NCI-H128 (cell line): Measurements from ENCODE around the gene PDLIM1.
"Not testable (repeated sequence)": the region's sequence is repeated elsewhere in the genome, so short reads cannot be mapped to it uniquely, and the experiment has no call there.

ENCODE experiments used
- DNase-seq: peaks from one replicate; lab custom pipeline; 2025; ENCODE audit not compliant: unreplicated experiment; lab: John Stamatoyannopoulos, UW

Gene PDLIM1

DNA sequence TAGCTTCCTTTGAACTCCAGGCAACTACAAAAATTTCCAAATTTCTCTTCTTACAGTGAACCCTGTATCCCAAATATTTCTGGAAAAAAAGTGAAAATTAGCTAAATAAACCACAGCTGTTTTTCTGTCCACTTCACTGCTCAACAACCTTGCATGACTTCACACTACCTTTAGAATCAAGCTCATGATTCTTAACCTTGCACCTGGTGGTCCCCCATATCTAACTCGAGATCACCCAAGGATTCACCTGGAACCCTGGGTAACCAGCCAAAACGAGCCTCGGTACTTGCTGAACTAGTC lies 47.5 kb downstream of the PDLIM1 start:
- DNase-seq, result no peak

DNA sequence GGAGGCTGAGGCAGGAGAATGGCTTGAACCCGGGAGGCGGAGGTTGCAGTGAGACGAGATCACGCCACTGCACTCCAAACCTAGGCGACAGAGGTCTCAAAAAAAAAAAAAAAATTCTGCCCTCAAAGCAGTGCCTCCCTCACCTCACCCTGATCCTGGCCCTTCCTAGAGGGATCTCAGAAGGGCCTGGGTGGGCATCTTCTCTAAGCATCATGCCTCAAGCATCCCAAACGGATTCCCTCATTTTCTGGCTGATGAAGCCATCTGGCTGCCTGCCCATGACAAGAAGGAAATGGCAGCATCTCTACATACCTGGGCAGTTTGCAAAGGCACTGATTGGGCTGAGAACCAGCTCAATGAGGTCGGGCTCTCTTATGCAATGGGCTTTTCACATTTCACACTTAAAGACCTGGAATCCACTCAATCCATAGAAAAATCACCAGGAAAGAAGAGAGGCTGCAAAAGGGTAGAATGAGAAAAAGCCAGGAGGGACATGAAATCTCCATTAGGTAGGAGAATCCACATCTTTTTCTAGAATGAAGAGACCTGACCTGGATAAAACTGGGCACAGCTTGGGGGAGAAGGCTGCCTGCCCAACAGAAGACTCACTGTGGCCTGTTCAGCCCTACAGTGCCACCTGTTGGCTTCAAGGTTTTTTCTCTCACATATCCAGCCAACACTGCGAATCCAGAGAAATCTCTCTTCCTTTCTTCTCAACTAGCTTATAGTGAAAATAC lies 48.1 kb downstream of the PDLIM1 start:
- DNase-seq, result no peak

DNA sequence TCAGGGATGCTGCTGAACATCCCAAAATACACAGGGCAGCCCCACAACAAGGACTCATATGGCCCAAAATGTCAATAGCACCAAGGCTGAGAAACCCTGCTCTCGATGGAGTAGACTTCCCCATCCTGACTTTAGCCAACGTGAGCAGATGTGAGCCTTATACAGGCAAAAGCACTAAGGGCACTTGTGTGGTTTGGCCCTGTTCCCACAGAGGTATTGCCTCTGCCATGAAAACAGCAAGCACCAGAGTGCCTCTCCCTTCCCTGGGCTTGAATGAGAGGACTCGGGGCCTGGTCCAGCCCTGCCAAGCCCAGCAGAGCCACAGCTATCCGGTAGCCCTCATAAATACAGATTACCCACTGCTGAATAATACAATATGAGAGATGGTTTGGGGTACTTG lies 49.3 kb downstream of the PDLIM1 start:
- peak; percentile 52 for DNase-seq

DNA sequence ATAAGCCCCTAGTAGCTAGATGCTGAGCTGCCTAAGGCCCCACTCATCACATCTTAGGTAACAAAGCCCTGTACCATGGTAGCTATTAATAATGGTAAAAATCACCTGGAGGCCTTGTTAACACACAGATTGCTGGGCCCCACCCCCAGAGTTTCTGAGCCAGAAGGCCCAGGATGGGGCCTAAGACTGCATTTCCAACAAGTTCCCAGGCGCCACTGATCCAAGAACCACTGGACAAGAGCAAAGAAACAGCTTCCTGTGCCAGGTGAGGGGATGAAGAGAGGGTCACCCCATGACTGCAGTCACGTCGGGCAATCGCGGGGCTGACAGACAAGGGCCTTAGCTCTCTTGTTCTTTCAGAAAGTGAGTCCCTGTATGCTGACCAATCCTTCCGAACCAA lies 50.0 kb downstream of the PDLIM1 start:
- no peak for DNase-seq

DNA sequence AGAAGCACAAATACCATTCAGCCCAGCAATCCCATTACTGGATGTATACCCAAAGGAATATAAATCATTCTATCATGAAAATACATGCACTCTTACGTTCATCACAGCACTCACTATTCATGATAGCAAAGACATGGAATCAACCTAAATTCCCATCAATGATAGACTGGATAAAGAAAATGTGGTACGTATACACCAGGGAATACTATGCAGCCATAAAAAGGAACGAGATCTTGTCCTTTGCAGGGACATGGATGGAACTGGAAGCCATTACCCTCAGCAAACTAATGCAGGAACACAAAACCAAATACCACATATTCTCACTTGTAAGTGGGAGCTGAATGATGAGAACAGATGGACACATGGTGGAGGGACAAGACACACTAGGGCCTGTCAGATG lies 50.7 kb downstream of the PDLIM1 start:
- not testable (repeated sequence) for DNase-seq

DNA sequence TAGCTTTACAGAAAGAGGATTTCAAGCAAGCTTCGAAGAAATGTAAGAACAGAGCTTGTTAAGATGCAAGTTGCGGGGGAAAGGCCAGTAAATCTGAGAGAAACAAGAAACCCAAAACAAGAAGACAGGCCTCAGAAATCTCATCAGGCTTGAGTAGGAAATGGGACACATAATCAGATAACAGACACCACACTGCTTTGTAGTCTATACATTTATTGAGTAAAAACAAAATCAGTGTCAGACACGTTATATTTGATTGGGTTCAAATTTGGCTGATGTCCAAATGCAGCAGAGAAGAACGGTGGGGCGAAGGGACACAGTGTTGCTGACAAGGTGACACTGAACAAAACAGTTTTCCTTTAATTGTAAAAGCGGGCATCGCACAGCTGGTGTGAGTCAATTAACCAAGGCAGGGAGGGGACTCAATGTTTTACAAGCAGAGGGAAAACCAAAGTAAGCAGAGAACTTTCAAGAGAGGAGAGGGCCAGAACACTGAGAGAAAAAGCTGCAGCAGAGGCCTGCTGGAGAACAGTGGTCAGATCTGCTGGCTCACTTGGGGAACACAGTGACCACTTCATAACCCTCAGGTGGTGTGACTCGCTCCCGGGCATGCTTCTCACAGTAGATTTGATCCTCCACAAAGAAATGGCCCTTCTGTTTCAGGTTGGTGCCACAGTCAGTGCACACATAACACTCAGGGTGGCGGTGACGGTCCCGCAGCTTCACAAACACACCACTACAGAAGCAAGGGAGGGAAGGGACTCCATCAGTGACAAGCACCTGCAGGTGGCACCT lies 53.2 kb downstream of the PDLIM1 start:
- no peak for DNase-seq

DNA sequence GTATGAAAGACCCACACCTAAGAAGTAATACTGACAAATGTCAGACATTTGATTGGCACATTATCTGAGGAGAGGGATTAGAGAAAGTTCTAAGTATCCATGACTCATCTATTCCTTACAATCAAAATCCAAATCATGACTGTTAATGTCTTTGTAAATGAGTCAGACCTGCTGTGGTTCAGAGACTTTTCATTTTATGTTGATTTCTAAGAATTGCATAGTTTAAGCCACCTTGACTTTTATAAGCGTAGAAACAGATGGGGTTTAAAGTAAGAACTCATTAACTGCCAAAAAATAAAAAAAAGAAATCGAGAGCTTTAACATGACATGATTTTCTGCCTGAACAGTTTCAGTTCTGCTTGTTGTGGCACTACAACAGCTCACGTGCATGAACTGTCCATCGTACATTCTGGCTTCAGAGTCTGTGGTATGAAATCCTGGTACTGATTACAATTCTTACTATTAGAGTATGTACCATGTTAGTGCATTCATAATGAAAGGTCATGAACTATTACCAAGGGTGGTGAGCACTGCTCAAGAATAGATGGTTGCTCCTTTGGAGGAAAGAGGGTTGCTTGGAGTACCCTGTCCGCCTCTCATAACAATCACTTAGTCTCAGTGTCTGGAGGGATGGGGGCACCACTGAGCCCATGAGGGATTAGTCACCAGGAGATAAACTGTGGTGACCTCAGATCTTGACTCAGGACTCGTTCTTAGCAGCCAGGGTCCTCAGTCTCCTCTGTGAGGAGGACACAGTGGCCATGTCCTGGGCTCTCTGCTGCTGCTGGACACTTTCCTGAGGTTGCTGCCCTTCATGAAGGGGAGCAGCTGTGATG lies 54.5 kb downstream of the PDLIM1 start:
- DNase-seq, result no peak

DNA sequence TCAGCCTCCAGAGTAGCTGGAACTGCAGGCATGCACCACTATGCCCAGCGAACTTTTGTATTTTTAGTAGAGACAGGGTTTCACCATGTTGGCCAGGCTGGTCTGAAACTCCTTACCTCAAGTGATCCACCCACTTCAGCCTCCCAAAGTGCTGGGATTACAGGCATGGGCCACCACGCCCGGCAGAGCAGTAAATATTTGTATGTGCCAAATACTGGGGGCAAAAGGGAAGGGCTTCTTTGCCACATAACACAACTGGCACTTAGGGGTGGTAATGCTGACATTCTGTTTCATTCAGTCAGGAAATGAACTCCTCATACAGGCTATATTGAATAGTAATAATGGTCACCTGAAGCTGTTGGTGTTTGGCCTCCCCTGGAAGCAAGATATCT lies 55.1 kb downstream of the PDLIM1 start:
- no peak for DNase-seq

DNA sequence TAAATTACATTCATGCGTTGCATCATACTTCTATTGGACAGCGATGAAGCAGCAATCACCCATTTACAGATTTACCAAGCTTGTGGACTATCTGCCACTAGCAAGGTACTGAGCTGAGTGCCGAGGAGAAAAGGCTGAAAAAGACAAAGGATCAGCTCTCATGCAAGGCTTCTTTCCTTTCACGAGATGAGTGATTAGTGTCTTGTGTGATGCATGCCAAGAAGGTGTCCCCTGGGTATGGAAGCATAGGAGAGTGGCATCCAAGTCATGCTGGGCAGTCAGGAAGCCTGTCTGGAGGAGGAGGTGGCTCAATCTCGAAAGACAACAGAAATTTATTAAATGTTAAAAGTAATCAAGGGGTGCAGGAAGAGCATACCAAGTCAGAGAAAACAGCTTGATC lies 55.9 kb downstream of the PDLIM1 start:
- no peak for DNase-seq

DNA sequence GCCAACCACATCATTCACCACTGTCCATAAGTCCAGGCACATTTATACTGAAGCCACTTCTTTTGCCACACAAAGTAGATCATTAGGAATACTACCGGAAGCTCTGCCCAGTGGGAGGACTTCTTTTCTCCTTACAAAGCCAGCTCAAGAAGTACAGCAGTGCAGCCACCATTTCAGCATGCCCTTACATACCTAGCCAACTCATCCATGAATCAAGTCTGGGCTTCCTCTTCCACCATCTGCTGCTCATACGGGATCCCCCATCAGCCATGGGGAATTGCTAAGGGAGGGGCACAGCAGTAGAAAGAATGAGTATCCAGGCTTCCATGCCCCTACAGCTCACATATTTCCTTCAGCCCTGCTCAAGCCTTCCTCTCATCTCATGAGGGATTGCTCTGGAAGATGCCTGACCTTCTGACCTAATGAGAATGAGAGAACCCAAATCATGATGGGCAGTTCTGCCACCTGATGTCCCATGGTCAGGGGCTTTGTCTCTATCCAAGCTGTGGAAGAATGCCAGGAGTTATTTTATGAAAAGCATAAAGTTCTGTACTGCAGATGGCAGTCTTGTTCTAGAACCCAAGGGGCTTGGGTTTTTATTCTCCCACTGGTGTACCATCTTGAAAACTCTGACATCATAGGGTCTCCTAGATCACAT lies 57.3 kb downstream of the PDLIM1 start:
- no peak for DNase-seq

DNA sequence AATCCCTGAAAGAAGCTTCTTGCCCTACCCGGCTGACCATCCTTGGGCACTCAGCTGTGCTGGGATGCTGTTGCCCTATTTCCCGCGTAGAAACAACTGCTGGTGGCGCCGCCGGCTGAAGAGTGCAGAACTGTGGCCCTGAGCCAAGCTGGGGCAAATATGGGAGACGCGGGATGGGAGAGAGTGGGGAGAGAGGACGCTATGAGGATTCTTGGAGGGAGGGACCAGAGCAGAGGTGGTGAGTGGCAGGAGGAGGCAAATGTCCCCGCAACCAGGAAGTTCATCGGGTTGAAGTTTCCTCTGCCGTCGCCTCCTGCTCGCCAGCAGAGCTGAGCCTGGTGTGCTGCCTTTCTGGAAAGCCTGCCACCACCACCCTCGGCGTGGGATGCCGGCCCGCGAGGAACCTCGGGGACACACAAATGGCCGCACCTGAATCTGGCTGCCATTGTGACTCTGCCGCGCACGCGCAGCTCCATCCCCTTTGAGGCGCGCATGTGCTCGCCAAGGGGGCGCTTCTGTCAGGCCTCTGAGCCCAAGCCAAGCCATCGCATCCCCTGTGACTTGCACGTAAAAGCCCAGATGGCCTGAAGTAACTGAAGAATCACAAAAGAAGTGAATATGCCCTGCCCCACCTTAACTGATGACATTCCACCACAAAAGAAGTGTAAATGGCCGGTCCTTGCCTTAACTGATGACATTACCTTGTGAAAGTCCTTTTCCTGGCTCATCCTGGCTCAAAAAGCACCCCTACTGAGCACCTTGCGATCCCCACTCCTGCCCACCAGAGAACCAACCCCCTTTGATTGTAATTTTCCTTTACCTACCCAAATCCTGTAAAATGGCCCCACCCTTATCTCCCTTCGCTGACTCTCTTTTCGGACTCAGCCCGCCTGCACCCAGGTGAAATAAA lies 59.9 kb downstream of the PDLIM1 start:
- DNase-seq, result not testable (repeated sequence)

DNA sequence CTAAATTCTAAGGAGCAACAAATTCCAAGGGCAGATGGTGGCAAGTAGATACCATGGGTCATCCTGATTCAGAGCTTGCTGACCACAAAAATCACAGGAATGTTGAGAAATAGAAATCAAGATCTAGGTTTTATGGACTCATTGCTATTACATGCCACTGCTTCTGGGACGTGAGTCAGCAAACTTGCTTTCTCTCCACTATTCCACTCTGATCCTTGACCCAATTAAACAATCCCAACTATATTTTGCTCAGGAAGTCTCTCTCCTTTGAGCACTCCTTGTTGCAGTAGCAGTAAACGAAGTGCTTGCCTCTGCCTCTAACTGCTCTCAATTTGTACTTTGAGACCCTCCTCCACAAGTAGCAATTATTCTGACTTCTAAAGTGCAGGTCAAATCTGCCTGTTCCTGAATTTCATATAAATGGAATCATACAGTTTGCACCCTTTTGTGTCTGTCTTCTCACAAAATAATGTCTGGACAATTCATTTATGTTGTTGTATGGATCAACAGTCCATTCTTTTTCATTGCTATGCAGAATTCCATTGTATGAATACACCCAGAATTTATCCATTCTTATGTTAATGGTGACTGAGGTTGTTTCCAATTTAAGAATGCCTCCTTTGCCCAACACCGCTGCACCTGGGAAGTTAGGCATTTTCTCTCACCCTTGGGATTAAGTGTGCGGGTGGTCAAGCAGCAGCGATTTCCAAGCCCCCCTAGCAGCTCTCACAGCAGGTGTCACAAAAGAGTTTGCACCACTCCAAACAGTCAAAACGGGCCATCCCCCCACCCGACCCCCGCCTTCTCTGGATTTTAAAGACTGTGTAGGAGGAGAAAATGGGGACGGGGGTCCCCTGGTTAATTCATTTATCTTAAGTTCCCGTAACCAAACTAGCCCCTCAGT lies 60.8 kb downstream of the PDLIM1 start:
- no peak for DNase-seq

DNA sequence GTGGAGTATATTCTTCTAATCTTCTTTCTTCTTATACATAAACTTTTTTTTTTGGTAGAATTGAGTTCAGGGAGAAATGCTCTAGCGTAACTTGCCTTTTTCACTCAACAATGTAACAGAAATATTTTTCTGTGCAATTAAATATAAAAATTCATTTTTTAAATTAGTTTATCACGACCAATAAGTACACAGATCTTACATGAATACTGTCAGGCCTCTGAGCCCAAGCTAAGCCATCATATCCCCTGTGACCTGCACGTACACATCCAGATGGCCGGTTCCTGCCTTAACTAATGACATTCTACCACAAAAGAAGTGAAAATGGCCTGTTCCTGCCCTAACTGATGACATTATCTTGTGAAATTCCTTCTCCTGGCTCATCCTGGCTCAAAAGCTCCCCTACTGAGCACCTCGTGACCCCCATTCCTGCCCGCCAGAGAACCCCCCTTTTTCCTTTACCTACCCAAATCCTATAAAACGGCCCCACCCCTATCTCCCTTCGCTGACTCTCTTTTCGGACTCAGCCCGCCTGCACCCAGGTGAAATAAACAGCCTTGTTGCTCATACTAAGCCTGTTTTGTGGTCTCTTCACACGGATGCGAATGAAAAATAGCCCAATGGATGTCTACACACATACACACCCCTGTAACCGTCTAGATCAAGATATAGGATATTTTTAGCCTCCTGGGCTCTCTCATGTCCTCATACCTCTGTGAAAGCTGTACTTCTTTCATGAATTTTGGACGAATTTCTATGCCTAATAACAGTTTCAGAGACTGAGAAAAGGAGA lies 61.7 kb downstream of the PDLIM1 start:
- not testable (repeated sequence) for DNase-seq

DNA sequence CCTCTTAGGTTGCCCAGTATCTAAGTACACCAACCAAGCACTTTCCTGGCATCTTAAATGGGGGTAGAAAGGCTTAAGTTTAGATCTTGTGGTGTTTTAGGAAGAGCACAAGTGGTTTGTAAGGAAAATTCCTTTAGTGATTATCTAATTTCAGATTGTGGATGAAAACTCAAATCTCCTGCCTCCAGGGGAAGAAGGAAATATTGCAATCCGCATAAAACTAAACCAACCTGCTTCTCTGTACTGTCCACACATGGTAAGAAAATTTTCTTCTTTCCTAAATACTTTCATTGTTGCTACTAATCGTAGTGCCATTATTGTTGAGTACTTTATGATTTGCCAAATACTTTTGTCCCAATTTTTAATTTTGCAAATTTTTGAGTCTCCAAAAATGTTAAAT lies 65.7 kb downstream of the PDLIM1 start:
- DNase-seq, result no peak

DNA sequence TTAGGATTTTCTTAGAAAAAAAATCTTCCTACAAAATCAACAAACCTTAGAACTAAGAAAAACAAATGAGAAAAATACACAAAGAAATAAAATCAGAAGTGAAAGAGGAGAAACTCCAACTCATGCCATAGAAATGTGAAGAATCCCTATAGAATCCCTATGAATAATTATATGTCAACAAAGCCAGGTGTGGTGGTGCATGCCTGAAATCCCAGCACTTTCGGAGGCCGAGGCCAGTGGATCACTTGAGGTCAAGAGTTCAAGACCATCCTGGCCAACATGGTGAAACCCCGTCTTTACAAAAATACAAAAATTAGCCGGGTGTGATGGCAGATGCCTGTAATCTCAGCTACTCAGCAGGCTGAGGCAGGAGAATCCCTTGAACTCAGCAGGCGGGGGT lies 69.7 kb downstream of the PDLIM1 start:
- no peak for DNase-seq

DNA sequence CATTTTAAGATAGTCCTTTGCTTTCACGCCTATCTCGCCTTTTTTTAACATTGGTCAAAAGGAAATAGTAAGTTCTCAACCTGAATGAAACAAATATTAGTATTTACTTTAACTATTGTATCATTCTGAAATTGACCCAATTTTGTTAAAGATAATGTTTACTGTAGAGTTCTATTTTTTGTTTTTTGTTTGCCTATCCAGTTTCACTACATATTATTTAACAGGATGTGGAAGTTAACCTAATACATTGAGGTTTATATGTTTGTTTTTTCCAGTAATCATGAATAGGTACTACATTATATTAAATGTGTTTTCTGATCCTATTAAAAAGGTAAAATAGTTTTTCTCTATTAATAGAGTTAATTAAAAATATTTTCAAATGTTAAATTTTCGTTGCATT lies 70.3 kb downstream of the PDLIM1 start:
- no peak for DNase-seq

DNA sequence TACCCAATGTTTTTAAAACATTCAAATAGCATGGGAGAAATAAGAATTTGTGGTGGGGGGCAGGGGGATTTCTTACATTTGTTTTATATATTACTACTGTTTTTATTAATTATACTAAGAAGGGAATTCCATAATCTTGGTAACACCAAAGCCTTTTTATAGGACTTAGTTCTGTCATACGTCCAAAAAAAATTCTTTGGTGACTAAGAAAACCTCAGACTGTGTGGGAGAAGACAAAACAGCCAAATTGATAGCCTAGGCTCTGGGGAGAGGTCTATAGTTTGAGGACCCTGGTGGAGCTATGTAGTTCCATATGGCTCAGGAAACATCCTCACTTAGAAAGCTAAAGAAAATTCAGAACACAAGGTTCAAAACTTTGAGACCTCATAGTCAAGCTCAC lies 73.3 kb downstream of the PDLIM1 start:
- no peak for DNase-seq

DNA sequence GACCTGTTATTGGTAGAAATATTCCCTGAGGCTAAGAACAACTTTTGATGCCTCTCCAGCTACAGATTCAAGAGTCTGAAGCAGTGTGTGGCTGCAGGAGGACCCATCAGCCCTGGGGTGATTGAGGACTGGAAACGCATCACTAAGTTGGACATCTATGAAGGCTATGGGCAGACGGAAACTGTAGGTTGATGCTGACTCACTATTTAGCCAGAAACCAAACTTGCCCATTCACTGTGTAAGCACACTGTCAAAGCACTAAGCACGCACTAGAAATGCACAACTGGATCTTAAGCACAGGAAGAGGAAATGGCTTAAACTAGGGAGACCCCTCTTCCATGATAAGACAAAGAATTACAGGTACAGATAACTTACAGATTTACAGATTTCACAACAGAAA lies 76.0 kb downstream of the PDLIM1 start:
- no peak for DNase-seq

DNA sequence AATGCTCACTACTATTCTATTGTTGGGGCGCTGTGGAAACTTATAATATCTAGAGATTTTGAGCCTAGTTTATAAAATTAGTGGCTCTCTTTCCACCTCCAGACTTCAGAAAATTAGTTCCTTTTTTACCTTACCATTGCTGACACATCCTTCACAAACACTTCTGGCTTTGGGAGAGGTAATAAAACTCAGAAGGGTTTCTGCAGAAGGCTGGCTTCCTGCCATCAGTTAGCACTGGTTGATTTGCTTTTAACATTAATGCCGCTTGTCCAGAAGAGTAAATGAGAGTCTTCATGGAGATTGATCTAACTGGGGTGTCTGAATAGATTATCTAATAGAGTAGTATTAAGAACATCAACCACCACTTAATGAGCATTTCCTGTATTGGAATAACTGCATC lies 76.4 kb downstream of the PDLIM1 start:
- DNase-seq, result peak; percentile 7
